HG03558 (cell line): ENCODE data around the gene CCDC74A.
"Not testable (repeated sequence)": the region's sequence is repeated elsewhere in the genome, so short reads cannot be mapped to it uniquely, and the experiment has no call there.

Experiments used
- ATAC-seq: cut with Tn5 transposase; IDR thresholded peaks from one replicate; pipeline ENCODE4 v1.9.1; 2021; ENCODE audit warnings: moderate number of reproducible peaks; ENCODE audit not compliant: unreplicated experiment; ENCODE audit errors: extremely low read depth

CCDC74A gene

GRCh38 chr2:131525256-131525655 is 2.4 kb upstream of the CCDC74A start:
- ATAC-seq = not testable (repeated sequence)

- ATAC-seq = peak; percentile 52
Observed at GRCh38 chr2:131528981-131529863, 1.5 kb downstream of the CCDC74A start.

GRCh38 chr2:131529864-131530445 is 2.3 kb downstream of the CCDC74A start:
- ATAC-seq = not testable (repeated sequence)

- ATAC-seq = not testable (repeated sequence)
Observed at GRCh38 chr2:131530626-131531344, 3.1 kb downstream of the CCDC74A start.

- not testable (repeated sequence) for ATAC-seq
Observed at GRCh38 chr2:131531547-131532185, 4.0 kb downstream of the CCDC74A start.

- ATAC-seq = not testable (repeated sequence)
Observed at GRCh38 chr2:131532723-131533608, 5.3 kb downstream of the CCDC74A start.

- not testable (repeated sequence) for ATAC-seq
Observed at GRCh38 chr2:131533609-131534316, 6.1 kb downstream of the CCDC74A start.

- ATAC-seq = not testable (repeated sequence)
Observed at GRCh38 chr2:131534317-131534672, 6.6 kb downstream of the CCDC74A start.

GRCh38 chr2:131534965-131535364 is 7.3 kb downstream of the CCDC74A start:
- not testable (repeated sequence) for ATAC-seq

- ATAC-seq = no peak
Observed at GRCh38 chr2:131535526-131535925, 7.8 kb downstream of the CCDC74A start.

- not testable (repeated sequence) for ATAC-seq
Observed at GRCh38 chr2:131535951-131536826, 8.5 kb downstream of the CCDC74A start.

- ATAC-seq = not testable (repeated sequence)
Observed at GRCh38 chr2:131536841-131537240, 9.2 kb downstream of the CCDC74A start.

- not testable (repeated sequence) for ATAC-seq
Observed at GRCh38 chr2:131538856-131539255, 11.2 kb downstream of the CCDC74A start.

GRCh38 chr2:131542438-131543384 is 15.0 kb downstream of the CCDC74A start:
- no peak for ATAC-seq

GRCh38 chr2:131543385-131543891 is 15.8 kb downstream of the CCDC74A start:
- ATAC-seq = no peak

GRCh38 chr2:131544006-131544812 is 16.5 kb downstream of the CCDC74A start:
- not testable (repeated sequence) for ATAC-seq
